LHCN-M2 (cell line): ENCODE results near the gene BMP5. TPM values are rescaled to one million over a fixed set of nuclear protein-coding genes. Genes with fewer than 3 reads are reported as not detected.

Experiments
- DNase-seq: peaks from one replicate; pipeline ENCODE4 v3.0.0-alpha.2; 2012; ENCODE audit warnings: low read depth
- total RNA-seq: library from RNA; depleted of rRNA; stranded (reverse); fragments of >200 nt; gene quantifications from 2 replicates; pipeline ENCODE4 v1.2.3, GENCODE V29; 2014

Gene BMP5
- total RNA-seq, 1 experiment from 2014 or later: not detected

GRCh38 chr6:55872866-55873265 is 2.5 kb downstream of the BMP5 start:
- no peak for DNase-seq

- no peak for DNase-seq
Observed at GRCh38 chr6:55870181-55870813, 5.1 kb downstream of the BMP5 start.

- no peak for DNase-seq
Observed at GRCh38 chr6:55869674-55870073, 5.7 kb downstream of the BMP5 start.

- peak; percentile 3 for DNase-seq
Observed at GRCh38 chr6:55868771-55869479, 6.5 kb downstream of the BMP5 start.

- DNase-seq: no peak
Observed at GRCh38 chr6:55868176-55868575, 7.2 kb downstream of the BMP5 start.

- no peak for DNase-seq
Observed at GRCh38 chr6:55866128-55866527, 9.3 kb downstream of the BMP5 start.

GRCh38 chr6:55853008-55854001 is 22.1 kb downstream of the BMP5 start:
- no peak for DNase-seq

- no peak for DNase-seq
Observed at GRCh38 chr6:55841341-55841740, 34.0 kb downstream of the BMP5 start.

- DNase-seq: no peak
Observed at GRCh38 chr6:55839080-55839479, 36.3 kb downstream of the BMP5 start.

GRCh38 chr6:55836945-55837344 is 38.4 kb downstream of the BMP5 start:
- no peak for DNase-seq

GRCh38 chr6:55836481-55836880 is 38.9 kb downstream of the BMP5 start:
- DNase-seq: no peak

GRCh38 chr6:55835220-55835619 is 40.2 kb downstream of the BMP5 start:
- DNase-seq: no peak

GRCh38 chr6:55833284-55833683 is 42.1 kb downstream of the BMP5 start:
- no peak for DNase-seq

GRCh38 chr6:55827818-55828522 is 47.4 kb downstream of the BMP5 start:
- no peak for DNase-seq

GRCh38 chr6:55826941-55827340 is 48.4 kb downstream of the BMP5 start:
- no peak for DNase-seq

- DNase-seq: peak; percentile 82
Observed at GRCh38 chr6:55825402-55826051, 49.9 kb downstream of the BMP5 start.

- peak; percentile 49 for DNase-seq
Observed at GRCh38 chr6:55822815-55823214, 52.6 kb downstream of the BMP5 start.

- DNase-seq: no peak
Observed at GRCh38 chr6:55822005-55822404, 53.4 kb downstream of the BMP5 start.

- no peak for DNase-seq
Observed at GRCh38 chr6:55820696-55821095, 54.7 kb downstream of the BMP5 start.

- DNase-seq: peak; percentile 8
Observed at GRCh38 chr6:55819811-55820210, 55.6 kb downstream of the BMP5 start.

GRCh38 chr6:55818482-55818881 is 56.9 kb downstream of the BMP5 start:
- DNase-seq: no peak
